Measurements from ENCODE around the gene COL6A2. TPM values are rescaled to one million over a fixed set of nuclear protein-coding genes. Genes with fewer than 3 reads are reported as not detected.
A peak's percentile ranks its signal among the peaks of the same experiment; 100 is the strongest.

Gene COL6A2
- total RNA-seq, 4 donors from 2014 or later: 321 to 1,200 (median 948) TPM

GRCh38 chr21:46151989-46152926 is 54.3 kb downstream of the COL6A2 start:
- H3K36me3 ChIP-seq: no peaks in the 10 kb centered on the region
- H3K27ac ChIP-seq: no peak overlapping the region
- no peaks in the 10 kb centered on the region for H3K27me3 ChIP-seq
- DNase-seq: peak in 1 of 2 donors; percentile 14
- H3K4me3 ChIP-seq: no peak overlapping the region
- intact Hi-C loops (cut with DNase I; ENCODE audit: low total_unique reads): no loop called here
- TF ChIP-seq POLR2A (IDR thresholded peaks at IDR 0.05): no peak
- no peak for TF ChIP-seq CTCF (IDR thresholded peaks at IDR 0.05)
- H3K4me1 ChIP-seq: peaks cover 0 to 4% of the 10 kb centered on the region in 2 donors
- no peaks in the 10 kb centered on the region for H3K9me3 ChIP-seq

- Histone ChIP-seq H3K4me3 (no peak overlapping the region), H3K4me1 (peaks cover 0 to 4% of the 10 kb centered on the region in 2 donors), H3K36me3 (no peaks in the 10 kb centered on the region), H3K27me3 (no peaks in the 10 kb centered on the region), H3K27ac (no peak overlapping the region), H3K9me3 (no peaks in the 10 kb centered on the region)
- no peak for TF ChIP-seq CTCF (IDR thresholded peaks at IDR 0.05)
- no peak for TF ChIP-seq POLR2A (IDR thresholded peaks at IDR 0.05)
- no peak for DNase-seq
- intact Hi-C loops (cut with DNase I; ENCODE audit: low total_unique reads): no loop called here
Observed at GRCh38 chr21:46152927-46153246, 55.0 kb downstream of the COL6A2 start.

- TF ChIP-seq POLR2A (IDR thresholded peaks at IDR 0.05): no peak
- peak; percentile 65 to 75 (median 66) for TF ChIP-seq CTCF (IDR thresholded peaks at IDR 0.05)
- no peaks in the 10 kb centered on the region for H3K27me3 ChIP-seq
- no peaks in the 10 kb centered on the region for H3K36me3 ChIP-seq
- H3K4me1 ChIP-seq: peaks cover 0 to 4% of the 10 kb centered on the region in 2 donors
- peak; percentile 51 to 74 for DNase-seq
- H3K27ac ChIP-seq: peak overlapping the region in 1 of 2 donors; percentile 50
- no peak overlapping the region for H3K4me3 ChIP-seq
- H3K9me3 ChIP-seq: no peaks in the 10 kb centered on the region
- intact Hi-C loops (cut with DNase I; ENCODE audit: low total_unique reads): no loop called here
Observed at GRCh38 chr21:46153247-46154154, 55.6 kb downstream of the COL6A2 start.

GRCh38 chr21:46154155-46154954 is 56.4 kb downstream of the COL6A2 start:
- H3K4me3 ChIP-seq: no peak overlapping the region
- no peaks in the 10 kb centered on the region for H3K9me3 ChIP-seq
- H3K36me3 ChIP-seq: no peaks in the 10 kb centered on the region
- intact Hi-C loops (cut with DNase I; ENCODE audit: low total_unique reads): no loop called here
- TF ChIP-seq POLR2A (IDR thresholded peaks at IDR 0.05) (no peak), CTCF (IDR thresholded peaks at IDR 0.05) (no peak)
- no peaks in the 10 kb centered on the region for H3K27me3 ChIP-seq
- peaks cover 0 to 4% of the 10 kb centered on the region in 2 donors for H3K4me1 ChIP-seq
- peak in 1 of 2 donors; percentile 15 for DNase-seq
- H3K27ac ChIP-seq: no peak overlapping the region

Data from uterus (tissue), 4 donors.